Frontal cortex (tissue), 4 donors: ENCODE results near the gene GCG. TPM values are rescaled to one million over a fixed set of nuclear protein-coding genes. Genes with fewer than 3 reads are reported as not detected.

Experiments used
- DNase-seq, 2 donors: peaks; one replicate each; pipeline ENCODE4 v3.0.0; 2012; ENCODE audit warnings: low spot score in 2 of 2
- FAIRE-seq: peaks from 2 replicates; lab custom pipeline; 2012; peaks lifted over from hg19 to GRCh38; lab: Jason Lieb, UNC
- total RNA-seq: library from RNA; depleted of rRNA; stranded (reverse); fragments of >200 nt; gene quantifications from one replicate; pipeline ENCODE4 v1.2.3, GENCODE V29; 2014
- donor health status: control.
- donor health status: control.
- donor health status: control.

GCG gene
- total RNA-seq, 1 donor from 2014 or later, result 0.41 TPM

DNA sequence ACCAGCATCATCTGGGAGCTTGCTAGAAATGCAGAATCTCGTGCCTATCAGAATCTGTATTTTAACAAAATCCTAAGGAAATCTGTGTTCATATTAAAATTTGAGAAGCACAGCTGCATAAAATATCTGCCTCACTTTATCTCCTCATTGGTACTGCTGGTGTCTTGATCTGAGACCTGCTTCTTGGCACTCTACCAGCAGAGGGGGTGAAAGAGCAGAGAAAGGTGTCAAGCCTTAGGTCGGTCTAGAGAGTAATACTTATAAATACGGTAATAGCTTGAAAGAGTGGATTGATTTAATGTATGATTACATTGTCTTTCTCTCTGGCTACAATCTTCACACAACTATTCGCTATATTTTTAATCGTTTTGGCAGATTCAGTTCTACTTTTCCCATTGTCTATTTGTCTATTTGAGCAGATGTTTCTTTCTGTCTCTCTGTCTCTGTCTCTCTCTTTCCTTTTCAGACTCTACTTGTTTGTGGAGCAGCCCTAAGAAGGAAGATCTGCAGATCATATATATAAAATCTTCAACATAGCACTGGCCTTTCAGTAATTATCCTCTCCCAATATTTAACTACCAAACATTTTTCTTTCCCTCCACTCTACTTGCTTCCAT is 1.7 kb upstream of the GCG start:
- no peak for DNase-seq
- FAIRE-seq, result no peak

DNA sequence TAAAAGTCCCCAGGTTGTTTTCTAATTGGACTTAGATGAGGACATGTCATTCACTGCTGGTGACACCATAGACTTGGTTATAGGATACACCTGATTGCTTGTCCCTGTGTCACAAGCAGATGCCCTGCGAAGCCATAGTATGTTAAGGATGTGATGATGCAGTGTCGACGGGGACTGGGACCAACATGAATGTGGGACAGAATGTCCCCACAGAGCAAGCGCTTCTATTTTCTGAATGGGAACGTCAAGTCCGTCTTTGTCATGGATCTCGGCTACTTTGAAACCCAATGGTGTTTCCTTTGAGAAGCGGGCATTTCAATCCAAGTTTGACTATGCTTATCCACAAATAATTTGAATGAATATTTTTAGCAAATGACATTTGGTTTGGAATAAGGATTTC is 2.1 kb downstream of the GCG start:
- DNase-seq, result no peak
- FAIRE-seq, result no peak

DNA sequence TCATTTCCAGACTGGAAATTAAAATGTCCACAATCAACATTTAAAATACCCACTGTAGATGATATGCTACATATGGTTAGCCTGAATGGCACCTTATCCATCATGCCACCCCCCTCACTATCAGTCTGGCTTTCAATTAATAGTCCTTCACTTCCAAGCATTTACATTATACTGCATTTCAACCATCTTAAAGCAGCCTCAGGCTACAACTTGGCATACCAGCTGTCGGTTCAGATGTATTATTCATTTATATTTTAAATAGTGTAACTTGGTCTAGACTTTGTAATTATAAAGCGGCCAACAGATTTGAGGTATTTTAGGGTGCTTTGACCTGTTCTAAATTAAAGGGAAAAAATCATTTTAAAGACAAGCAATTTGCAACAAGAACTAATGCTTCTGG is 2.6 kb downstream of the GCG start:
- DNase-seq, result no peak
- no peak for FAIRE-seq

DNA sequence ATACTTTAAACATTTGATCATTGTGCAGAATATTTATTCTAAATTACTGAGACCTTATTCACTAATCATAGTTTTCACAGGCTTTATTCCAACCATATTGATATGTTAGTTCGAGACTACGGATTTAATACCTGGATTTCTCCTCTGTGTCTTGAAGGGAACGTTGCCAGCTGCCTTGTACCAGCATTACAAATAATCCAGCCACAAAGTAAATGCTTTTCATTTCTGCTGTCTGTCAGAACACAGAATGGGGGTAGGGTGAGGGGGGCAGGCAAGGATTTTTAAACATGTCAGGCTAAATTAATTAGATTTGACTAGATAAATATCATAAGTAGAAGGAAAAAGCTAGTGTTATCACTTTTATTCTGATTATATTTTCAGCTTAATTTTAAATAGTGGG is 3.1 kb downstream of the GCG start:
- DNase-seq, result no peak
- no peak for FAIRE-seq

DNA sequence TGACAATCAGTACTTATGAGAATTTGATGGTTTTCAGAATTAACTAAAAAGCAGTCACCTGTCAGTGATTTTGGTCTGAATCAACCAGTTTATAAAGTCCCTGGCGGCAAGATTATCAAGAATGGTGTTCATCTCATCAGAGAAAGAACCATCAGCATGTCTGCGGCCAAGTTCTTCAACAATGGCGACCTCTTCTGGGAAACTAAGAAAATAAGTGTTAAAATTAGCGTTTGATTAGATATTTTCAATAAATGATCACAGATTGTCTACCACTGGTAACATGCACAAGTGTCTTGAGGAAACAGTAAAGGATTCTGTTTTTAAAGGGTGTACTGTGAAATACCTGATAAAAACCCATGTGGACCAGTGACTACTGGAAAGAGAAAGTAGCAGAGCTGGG is 8.1 kb downstream of the GCG start:
- DNase-seq (no peak), FAIRE-seq (no peak)

DNA sequence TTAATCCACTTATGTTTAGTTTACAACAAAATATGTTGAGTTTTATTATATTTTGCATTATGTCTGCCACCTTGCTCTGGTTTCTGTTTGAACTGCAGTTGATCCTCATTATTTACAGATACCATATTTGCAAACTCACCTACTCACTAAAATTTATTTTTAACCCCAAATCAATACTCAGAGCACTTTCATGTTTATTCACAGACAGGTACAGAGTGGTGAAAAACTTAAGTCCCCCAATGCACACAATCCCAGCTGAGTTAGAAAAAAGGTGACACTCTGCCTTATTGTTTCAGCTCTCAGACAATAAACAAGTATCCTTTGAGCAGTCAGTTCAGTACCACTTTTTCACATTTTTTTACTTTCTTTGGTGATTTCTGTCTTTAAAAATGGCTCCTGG is 13.7 kb downstream of the GCG start:
- DNase-seq (no peak), FAIRE-seq (no peak)

DNA sequence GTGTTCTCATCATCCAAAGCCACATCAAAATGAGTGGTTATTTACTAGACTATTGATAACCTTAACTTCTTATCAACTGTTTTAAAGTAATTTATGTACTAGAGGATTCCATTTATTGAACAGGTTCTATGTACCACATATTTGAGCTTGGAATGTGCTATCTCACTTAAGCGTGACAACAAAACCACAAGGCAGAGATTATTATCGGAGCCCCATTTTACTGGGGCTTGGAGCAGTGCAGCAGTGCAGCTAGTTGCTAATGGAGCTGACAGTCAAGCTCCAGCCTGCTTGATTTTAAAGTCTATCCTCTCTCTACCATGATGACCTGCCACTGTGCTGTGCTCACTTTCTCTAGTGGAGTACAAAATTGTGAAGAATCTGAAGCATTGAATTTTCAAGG is 24.6 kb downstream of the GCG start:
- FAIRE-seq, result no peak

DNA sequence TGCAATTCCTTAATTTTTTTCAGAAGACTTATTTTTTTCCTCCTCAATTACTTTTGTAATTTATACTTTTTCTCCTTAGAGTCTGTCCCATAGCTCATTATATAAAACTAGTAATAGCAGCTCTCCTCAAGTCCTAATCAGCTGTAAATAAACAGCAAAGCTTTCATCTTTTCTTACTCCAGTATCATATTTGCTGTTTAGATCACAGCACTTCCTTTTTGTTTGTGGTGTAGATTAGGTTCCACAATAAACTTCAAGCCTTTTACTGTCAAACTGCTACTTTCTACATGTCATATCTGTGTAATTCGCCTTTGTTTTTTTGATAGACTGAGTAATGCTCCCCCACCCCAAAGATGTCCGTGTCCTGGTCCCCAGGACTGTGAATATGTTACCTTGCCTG is 25.5 kb downstream of the GCG start:
- no peak for DNase-seq
- no peak for FAIRE-seq

More for the DNA sequence above, 24.6 kb downstream of the GCG start:
- no peak for DNase-seq

DNA sequence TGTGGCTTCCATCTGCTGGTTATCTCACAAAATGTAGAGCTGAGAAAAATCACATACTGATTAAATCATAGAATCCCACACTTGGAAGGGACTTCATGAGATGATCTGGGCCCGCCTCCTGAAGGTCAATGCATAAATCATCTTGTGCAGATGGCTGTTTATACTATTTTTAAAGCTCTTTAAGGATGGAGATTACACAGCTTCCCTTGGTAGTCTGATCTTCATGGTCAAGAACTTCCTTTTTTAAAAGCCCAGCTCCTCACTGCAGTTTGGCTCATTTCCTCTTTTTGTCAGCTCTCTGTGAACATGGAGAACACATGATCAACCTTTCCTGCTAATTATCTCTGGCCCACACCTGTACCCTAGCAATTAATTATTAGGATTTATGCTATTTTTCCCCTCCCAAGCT is 25.9 kb downstream of the GCG start:
- DNase-seq (no peak), FAIRE-seq (no peak)

DNA sequence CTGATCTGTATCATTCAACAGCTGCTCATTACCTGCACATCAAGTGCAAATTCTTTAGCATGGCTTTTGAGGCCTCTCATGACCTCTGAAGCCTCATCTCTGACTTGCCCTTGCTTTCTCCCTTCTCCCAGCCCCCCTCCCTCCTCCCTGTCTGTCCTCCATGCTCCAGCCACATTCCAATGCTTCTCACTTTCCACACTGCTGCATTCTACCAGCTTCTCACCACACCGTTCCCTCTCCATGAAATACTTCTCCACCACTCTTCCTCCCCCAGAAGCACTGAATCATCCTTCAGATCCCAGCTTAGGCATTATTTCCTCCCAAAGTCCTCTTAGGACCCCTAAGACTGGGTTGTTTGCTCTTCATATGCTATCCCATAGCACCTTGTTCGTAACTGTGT is 26.9 kb downstream of the GCG start:
- no peak for DNase-seq

DNA sequence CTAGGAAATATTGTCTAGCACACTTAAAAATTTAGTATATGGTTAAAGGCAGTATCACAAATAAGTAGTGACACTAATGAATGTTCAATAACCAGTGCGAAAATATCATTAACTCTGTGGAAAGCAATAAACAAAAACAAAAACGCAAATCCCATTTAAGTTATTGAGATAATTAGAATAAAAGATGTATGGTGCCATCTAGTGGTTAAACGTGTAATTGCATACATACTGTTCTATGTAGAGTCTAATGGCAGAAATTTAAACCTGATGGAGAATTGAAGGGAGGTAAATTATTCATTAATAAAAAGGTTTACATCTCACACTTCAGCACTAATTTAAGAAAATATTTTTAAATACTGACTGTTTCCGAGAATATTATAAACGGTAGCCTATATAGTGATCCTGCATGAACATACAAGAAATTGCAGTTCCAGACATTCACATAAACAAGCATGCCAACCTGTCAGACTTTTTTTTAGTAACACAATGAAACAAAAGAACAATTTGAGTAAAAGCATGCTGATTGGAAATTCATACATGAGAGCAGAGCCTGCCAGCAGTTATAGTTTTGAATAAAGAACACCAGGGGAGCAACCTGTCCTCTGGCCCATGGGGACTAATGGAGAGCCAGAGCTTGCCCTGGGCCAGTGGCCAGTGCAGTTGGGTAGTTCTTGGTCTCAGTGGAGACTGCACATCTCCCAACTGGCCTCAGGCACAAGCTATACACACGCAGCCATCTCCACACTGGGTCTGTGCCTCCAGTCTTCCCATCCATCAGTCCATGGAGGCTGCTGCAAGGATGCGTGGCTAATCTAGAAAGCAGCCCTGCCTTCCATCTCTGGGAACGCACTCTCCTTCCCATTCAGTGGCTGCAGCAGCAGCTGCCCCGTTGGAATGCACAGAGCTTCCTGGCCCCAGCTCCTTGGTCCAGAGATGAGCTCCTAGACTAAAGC is 28.0 kb downstream of the GCG start:
- FAIRE-seq (peak; percentile 92), DNase-seq (peak; percentile 13 to 43)

More for the DNA sequence above, 26.9 kb downstream of the GCG start:
- no peak for FAIRE-seq

DNA sequence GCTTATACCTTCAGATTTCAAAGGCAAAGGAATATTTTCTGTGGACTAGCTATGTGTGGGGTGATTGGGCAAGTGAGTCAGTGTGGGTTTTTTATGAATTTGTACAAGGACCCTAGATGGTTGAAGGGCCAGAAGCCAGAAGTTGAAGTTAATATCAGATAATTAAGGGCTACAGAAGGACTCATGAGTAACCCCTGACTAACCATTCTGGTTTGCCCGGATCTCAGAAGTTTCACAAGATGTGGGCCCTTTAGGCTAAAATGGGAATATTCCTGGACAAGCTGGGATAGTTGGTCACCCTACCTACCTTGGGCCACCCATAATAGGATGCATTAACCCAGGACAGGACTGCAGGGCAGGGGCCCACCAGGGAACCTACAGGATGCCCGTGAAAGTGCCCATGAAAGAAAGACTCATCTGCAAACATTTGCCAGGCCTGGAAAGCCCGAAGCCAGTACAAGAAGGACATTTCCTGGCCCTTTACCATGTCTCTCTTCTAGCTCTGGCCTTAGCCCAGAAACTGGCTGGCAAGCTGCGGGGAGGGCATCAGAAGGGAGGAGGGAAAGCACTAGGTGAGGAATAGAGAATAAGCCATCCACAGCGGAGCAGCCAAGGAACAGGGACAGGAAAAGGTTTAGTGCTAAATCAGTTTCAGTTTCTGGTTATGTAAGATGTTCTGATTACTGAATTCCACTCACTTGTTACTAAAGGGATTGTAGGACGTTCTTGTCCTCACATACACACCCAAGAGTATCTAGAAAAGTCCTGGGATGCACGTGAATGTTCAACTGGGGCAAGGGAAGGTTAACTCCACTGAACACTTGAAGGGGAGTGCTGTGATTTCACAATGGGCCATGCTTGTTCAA is 33.6 kb downstream of the GCG start:
- peak in 1 of 2 donors; percentile 24 for DNase-seq
- FAIRE-seq, result no peak

DNA sequence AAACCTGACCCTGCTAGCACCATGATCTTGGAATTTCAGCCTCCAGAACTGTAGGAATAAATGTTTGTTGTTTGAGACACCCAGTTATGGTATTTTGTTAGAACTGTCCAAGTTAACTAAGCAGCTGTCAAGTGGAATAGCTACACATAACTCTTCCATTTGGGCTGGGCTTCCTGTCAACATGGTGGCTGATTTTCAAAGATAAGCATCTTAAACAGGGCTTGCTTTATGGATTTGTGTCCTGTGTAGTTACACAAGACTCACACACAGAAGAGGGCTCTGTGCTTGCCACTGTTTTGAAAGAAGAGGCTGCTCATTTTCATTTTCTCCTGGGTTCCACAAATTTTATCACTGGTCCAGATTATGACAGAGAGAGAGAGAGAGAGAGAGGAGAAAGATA is 35.7 kb downstream of the GCG start:
- no peak for DNase-seq
- no peak for FAIRE-seq

DNA sequence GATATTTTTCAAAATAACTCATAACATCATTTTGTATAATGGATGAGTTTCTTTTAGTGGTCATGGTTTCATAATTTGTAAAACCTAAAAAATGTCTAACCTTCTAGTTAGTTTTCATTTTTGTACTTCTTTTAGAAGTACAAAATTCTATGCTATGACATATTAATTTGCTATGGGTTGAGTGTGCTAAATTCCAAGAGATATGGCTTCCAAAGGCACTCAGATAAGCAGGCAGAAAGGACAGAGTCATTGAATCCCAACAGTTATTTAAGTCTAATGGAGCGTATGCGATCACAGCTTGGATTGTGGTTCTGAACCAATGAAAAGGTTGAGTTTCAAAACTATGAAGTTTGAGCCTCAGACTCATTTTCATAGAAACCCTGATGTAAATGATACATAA is 37.0 kb downstream of the GCG start:
- no peak for DNase-seq
- FAIRE-seq, result no peak

DNA sequence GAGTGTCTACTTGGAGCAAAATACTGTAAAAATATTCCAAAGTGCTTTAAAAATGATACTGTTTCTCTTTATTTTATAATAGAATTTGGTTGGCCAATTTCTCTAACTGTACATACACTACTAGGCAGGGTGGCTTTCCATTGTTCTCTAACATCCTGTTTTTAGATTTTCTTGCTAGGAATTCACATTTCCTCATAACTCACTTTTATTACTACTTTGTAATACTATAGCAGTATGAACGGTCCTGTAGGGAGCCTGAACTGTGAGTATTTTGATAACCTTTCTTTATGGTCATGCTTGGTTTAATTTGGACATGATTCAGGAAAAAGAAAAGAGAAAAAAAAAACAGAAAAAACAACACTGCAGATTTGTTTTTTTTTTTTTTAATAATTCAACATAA is 37.8 kb downstream of the GCG start:
- FAIRE-seq (no peak), DNase-seq (no peak)

DNA sequence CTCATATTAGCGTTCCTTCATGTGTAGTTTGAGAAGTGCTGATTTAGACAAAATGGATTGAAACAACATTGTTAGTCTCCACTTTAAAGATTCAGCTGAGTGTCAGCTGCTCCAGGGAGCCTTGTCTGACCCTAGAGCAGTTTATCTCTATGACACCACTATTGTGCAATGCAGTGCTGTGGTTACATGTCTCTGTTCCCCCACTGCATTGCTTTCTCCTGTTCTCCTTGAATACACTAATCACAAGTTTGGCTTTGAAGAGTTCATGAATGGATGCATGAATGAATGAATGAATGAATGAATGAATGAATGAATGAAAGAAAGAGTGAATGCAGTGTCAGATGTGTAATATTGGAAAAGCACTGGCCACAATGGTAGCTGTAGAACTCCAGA is 38.3 kb downstream of the GCG start:
- FAIRE-seq, result no peak

DNA sequence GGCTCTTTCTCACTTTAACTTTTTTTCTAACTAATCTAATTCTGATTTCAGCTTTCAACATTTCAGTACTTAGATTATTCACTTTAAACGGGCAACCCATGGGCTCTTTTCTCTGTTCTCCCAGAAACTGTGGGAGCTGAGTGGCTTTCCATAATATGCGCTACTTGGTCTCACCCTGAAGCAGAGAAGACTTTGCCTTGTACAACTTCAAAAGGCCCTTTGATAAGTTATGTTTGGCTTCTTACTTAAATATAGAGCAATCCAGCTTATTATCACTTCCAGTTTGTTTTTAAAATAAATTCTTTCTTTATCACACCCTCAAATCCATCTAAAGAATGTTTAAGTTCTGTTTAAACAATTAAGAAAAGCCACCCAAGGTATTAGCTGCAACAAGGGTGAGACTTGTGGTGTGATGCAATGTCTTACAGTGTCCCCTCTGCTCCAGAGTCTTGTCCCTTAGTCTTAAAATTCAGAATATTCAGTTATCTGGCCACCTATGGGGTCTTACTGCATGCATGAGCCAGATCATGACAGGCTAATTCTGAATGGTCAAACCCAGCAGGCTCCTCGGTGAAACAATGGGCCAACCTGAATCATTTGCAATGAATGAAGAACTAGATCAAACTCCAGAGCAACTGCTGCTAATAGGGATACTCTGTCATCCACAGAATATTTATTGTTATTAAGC is 38.8 kb downstream of the GCG start:
- DNase-seq (no peak), FAIRE-seq (no peak)

More for the DNA sequence above, 38.3 kb downstream of the GCG start:
- no peak for DNase-seq

DNA sequence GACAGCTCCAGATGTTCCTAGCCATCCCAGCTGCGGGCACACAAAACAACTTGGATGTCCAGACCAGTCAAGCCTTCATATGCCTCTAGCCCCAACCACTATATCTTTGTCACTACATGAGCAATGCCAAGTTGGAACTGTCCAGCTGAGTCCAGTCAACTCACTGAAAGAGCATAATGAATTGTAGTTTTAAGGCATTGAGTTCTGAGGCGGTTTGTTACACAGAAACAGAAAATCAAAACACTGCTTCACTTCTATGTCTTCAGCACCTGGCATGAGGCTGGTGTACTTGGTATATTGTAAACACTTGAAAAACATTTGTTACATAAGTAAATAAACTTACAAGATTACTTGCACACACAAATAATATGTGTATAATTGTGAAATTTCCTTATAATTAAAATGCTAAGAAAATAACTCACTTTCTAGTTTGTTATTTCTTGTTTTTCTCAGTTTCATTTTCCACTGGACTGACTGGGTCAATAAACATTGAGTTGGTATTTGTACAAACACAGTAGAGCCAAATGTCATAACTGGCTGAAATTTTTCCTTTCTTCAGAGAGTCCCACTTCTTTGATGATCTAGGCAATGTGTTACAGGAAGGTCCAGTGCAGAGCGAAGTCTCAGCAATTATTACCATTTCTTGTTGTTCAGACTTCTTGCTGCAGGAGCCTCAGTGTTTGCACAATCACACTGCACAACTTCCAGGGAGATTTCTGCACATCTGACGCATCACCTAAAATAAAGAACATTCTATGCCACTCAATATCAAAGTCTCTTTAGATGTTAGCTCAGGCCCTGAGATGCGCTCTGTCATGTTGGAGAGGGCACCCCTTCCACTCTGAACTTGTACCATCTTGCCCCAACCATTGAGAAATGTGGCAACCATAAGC is 39.8 kb downstream of the GCG start:
- FAIRE-seq (no peak), DNase-seq (no peak)

DNA sequence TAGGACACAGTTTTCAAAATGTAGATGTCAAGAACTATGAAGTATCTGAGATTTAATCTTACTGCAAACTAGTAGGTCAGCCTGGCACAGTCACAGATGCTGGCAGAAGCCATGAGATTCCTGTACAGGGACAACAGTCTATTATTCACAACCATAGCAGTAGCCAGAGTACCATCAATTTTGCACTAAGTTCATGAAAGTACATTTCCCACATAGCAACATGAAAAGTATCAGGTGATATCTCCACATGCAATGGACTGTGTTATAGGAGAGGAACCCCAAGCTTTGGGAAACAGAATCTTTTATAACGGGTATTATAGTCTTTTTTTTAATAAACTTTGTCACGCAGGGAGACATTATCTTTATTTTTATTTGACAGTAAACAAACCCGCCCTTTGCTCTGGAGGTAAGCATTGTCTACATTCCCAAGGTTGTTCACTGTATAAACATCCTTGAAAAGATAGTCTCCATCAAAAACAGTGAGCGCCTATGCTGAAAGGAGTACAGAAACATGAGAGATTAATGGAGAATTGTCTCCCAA is 44.6 kb downstream of the GCG start:
- DNase-seq, result no peak
- no peak for FAIRE-seq
